Measurements from ENCODE around the gene TMOD2. TPM values are rescaled to one million over a fixed set of nuclear protein-coding genes. Genes with fewer than 3 reads are reported as not detected.

The TMOD2 gene
- total and polyA plus RNA-seq, 2 of the 8 experiments (the other 6 are each of a cell fraction or from before 2014, with no cell fraction given): 0.80 to 6.5 TPM

- TF ChIP-seq POLR2AphosphoS5 (IDR thresholded peaks at IDR 0.05; ENCODE audit: low read depth, low read length) (peak; percentile 90), CBX5 (IDR thresholded peaks at IDR 0.05; ENCODE audit: low read depth, low read length) (no peak), PHF8 (conservative IDR thresholded peaks at IDR 0.05; ENCODE audit: low read depth, low read length) (peak; percentile 86), TBP (IDR thresholded peaks at IDR 0.05; ENCODE audit: low read depth, low read length) (peak; percentile 71; the same call in 1 of the 2 replicates), HDAC6 (IDR thresholded peaks at IDR 0.05; ENCODE audit: low read depth, low read length) (no peak), KDM4A (IDR thresholded peaks at IDR 0.05; ENCODE audit: low read depth, low read length, severe bottlenecking) (peak; percentile 89), EZH2 (IDR thresholded peaks at IDR 0.05; ENCODE audit: low read depth, low read length, severe bottlenecking) (no peak), BACH1 (IDR thresholded peaks at IDR 0.05; ENCODE audit: low read length) (no peak), SIN3A (conservative IDR thresholded peaks at IDR 0.05 in 1 of 2, IDR thresholded peaks at IDR 0.05 in 1 of 2; ENCODE audit: low read depth in 1 of 2, low read length in 2 of 2) (no peak; a peak in 2 of 4 replicates), RXRA (IDR thresholded peaks at IDR 0.05; ENCODE audit: insufficient read depth, low read depth, low read length) (no peak), EP300 (IDR thresholded peaks at IDR 0.05; ENCODE audit: borderline replicate concordance in 1 of 2, low read depth in 2 of 2, low read length in 2 of 2) (0 out of 3 replicates have a peak, but pooled peaks of 1 of the 2 experiments have one; percentile 16), TAF1 (IDR thresholded peaks at IDR 0.05; ENCODE audit: low read depth, low read length) (peak; percentile 79), EGR1 (IDR thresholded peaks at IDR 0.05; ENCODE audit: borderline replicate concordance, low read depth, low read length) (no peak), SIRT6 (IDR thresholded peaks at IDR 0.05; ENCODE audit: low read length) (no peak), CTBP2 (IDR thresholded peaks at IDR 0.05; ENCODE audit: borderline replicate concordance, insufficient read depth, insufficient read length, low read length) (no peak), SIX5 (IDR thresholded peaks at IDR 0.05; ENCODE audit: low read depth, low read length) (peak; percentile 68), ATF2 (IDR thresholded peaks at IDR 0.05; ENCODE audit: low read length) (no peak), TAF7 (optimal IDR thresholded peaks at IDR 0.05; ENCODE audit: borderline replicate concordance, low read depth, low read length) (no peak), YY1 (IDR thresholded peaks at IDR 0.05; ENCODE audit: low read depth, low read length) (0 out of 2 replicates have a peak, but pooled peaks have one; percentile 12), NANOG (IDR thresholded peaks at IDR 0.05; ENCODE audit: insufficient read depth, low read depth, low read length, poor library complexity, severe bottlenecking) (no peak), GABPA (IDR thresholded peaks at IDR 0.05; ENCODE audit: borderline replicate concordance, insufficient read depth, low read length) (no peak)
Measured at GRCh38 chr15:51829376-51830275, 78.2 kb downstream of the TMOD2 start, which contains the start of gene TMOD3 (continued).

All from H1 (cell line).